GM12865 (cell line): ENCODE results near the gene NT5C2.

Experiments
- DNase-seq: peaks from one replicate; pipeline ENCODE4 v3.0.0; 2010; ENCODE audit warnings: low read depth
- H3K4me3 ChIP-seq: 2 replicates; pipeline ENCODE4 v1.5.1; 2011; ENCODE audit warnings: mild to moderate bottlenecking, low read depth, low read length, control low read depth
- TF ChIP-seq, protein P1 (sequence below): IDR thresholded peaks from 2 replicates; pipeline ENCODE4 v1.5.1; 2011; ENCODE audit warnings: low read length, control low read depth, low read depth, inconsistent platforms; ENCODE audit not compliant: insufficient read depth; ENCODE audit errors: missing control alignments

The NT5C2 gene

DNA sequence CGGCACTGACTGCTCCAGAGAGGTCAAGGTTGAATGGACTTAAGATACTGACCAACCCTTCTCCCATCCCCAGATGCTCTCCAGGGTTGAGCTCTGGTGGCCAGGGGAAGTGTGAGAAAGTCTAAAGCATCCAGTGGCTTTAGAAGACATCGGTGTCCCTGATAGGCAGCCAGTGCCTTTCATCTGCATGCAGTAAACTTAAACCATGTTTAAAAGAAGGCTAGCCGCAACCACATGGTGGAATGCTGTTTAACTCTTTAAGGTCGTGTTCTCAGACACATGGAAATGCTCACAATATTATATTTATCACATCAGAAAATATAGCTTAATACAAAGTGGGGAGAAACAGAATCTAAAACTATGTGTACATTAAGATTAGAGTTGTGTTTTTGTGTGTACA, 138.0 kb downstream of the NT5C2 start:
- TF ChIP-seq, protein P1, sequence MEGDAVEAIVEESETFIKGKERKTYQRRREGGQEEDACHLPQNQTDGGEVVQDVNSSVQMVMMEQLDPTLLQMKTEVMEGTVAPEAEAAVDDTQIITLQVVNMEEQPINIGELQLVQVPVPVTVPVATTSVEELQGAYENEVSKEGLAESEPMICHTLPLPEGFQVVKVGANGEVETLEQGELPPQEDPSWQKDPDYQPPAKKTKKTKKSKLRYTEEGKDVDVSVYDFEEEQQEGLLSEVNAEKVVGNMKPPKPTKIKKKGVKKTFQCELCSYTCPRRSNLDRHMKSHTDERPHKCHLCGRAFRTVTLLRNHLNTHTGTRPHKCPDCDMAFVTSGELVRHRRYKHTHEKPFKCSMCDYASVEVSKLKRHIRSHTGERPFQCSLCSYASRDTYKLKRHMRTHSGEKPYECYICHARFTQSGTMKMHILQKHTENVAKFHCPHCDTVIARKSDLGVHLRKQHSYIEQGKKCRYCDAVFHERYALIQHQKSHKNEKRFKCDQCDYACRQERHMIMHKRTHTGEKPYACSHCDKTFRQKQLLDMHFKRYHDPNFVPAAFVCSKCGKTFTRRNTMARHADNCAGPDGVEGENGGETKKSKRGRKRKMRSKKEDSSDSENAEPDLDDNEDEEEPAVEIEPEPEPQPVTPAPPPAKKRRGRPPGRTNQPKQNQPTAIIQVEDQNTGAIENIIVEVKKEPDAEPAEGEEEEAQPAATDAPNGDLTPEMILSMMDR: no peak
- no peak overlapping the region for H3K4me3 ChIP-seq
- DNase-seq: no peak

DNA sequence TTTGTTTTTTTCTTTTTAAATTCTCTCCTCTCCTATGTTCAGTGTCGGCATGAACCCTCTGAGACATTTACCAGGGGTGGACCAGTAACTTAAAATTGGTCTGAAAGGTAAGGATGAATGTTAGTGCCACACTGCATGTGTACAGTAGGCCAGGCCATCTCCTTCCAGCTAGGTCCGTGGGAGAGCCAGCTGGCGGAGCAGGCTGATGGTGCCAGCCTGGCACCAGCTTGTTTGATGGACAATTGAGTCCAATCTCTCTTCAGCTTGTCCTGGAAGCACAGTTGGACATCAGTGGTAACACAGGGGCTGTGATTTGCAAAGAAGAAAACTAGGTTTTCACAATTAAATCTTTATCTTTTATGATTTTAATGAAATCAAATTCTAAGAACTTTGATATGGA, 138.5 kb downstream of the NT5C2 start:
- no peak overlapping the region for H3K4me3 ChIP-seq
- TF ChIP-seq, protein P1: no peak

GRCh38 chr10:103053659-103054581, 139.2 kb downstream of the NT5C2 start:
- TF ChIP-seq, protein P1: no peak
- peak; percentile 64 for DNase-seq
- H3K4me3 ChIP-seq: no peak overlapping the region

More for the DNA sequence above, 138.5 kb downstream of the NT5C2 start:
- DNase-seq: no peak

- TF ChIP-seq, protein P1: no peak
- no peak overlapping the region for H3K4me3 ChIP-seq
- no peak for DNase-seq
These were observed 143.8 kb downstream of the NT5C2 start for GRCh38 chr10:103049237-103049636.

DNA sequence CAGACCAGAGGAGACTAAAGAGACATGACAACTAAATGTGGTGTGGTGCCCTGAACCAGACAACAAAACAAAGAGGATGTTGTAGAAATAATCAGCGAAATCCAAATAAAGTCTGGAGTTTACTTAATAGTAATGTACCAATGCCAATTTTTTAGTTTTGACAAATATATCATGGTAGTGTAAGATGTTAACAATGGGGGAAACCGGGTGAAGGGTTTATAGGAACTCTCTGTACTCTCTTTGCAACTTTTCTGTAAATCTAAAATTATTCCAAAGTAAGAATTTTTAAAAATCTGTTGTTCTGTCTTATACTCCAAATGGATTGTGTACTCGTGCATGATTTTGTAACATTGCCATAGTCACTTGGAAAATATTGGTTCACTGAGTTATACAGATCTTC, 145.7 kb downstream of the NT5C2 start:
- no peak overlapping the region for H3K4me3 ChIP-seq
- TF ChIP-seq, protein P1: no peak
- no peak for DNase-seq

- no peak overlapping the region for H3K4me3 ChIP-seq
- TF ChIP-seq, protein P1: no peak
- DNase-seq: no peak
These were observed 147.1 kb downstream of the NT5C2 start for GRCh38 chr10:103045961-103046360.

DNA sequence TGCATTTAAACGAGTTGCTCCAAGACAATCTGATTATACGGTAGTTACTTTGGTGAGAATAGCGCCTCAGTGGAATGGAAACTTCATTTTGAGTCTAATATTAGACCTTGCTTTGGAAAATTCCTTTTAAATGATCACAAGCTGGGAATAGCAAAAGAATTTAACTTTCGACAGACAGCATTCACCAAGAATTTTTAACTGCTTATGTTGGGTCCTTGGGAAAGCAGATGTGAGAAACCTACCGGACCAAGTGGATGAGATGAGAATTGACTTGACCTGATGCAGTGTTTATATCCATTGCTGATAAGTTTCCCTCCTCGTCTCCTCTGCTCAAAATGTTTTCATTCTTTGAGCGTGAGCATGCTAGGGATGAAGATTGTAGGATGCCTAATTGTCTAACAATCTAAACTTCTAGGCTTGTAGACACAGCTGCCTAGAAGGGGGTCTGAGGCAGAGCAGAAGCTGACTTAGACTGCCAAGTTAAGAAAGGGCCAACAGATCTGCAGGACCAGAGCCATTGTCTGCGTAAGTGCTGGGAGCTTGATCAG, 148.1 kb downstream of the NT5C2 start:
- DNase-seq: no peak
- H3K4me3 ChIP-seq: no peak overlapping the region
- TF ChIP-seq, protein P1: no peak
